ENCODE measurements around the gene TNFSF18. TPM values are rescaled to one million over a fixed set of nuclear protein-coding genes. Genes with fewer than 3 reads are reported as not detected.

The TNFSF18 gene
- total RNA-seq, 1 donor from 2014 or later: not detected

DNA sequence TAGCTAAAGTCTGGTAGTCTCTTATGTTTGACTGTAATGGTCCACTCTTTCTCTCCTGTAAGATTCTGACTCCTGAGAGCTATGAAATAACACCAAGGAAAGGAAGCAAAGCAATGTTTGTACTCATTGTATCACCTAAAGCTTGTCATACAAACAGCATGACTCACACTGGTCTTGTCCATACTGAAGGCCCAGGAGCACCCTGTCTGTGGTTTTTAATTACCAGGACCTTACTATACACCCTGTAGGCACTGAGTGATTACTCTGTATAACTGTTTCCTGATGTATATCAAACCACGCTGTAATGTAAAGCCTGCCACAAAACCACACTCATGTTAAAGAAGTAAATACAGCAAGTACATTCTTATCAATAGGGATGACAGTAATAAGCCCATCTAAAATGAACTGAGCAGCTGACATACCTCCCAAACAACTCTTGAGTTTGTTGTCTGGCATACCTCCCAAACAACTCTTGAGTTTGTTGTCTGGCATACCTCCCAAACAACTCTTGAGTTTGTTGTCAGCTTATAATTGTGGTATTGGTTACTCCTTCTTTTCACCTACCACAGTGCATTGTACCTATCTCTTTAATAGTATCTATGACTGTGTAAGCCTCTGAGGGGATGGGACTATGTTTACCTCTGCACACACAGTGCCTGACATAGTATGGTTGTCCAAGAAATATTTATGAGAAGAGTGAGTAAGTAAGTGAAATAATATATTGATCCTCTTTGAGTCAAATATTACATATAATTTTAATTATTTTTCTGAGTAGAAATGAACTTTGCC is 11.6 kb upstream of the TNFSF18 start:
- ATAC-seq (peak; percentile 49), DNase-seq (no peak)
- no peaks in the 10 kb centered on the region for H3K27me3 ChIP-seq
- no peak overlapping the region for H3K27ac ChIP-seq
- peaks cover 8% of the 10 kb centered on the region for H3K4me1 ChIP-seq
- intact Hi-C loops (cut with DNase I): no loop called here
- TF ChIP-seq, protein P1, sequence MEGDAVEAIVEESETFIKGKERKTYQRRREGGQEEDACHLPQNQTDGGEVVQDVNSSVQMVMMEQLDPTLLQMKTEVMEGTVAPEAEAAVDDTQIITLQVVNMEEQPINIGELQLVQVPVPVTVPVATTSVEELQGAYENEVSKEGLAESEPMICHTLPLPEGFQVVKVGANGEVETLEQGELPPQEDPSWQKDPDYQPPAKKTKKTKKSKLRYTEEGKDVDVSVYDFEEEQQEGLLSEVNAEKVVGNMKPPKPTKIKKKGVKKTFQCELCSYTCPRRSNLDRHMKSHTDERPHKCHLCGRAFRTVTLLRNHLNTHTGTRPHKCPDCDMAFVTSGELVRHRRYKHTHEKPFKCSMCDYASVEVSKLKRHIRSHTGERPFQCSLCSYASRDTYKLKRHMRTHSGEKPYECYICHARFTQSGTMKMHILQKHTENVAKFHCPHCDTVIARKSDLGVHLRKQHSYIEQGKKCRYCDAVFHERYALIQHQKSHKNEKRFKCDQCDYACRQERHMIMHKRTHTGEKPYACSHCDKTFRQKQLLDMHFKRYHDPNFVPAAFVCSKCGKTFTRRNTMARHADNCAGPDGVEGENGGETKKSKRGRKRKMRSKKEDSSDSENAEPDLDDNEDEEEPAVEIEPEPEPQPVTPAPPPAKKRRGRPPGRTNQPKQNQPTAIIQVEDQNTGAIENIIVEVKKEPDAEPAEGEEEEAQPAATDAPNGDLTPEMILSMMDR (IDR thresholded peaks at IDR 0.05): no peak
- no peak overlapping the region for H3K4me3 ChIP-seq
- no peaks in the 10 kb centered on the region for H3K36me3 ChIP-seq
- no peaks in the 10 kb centered on the region for H3K9me3 ChIP-seq

DNA sequence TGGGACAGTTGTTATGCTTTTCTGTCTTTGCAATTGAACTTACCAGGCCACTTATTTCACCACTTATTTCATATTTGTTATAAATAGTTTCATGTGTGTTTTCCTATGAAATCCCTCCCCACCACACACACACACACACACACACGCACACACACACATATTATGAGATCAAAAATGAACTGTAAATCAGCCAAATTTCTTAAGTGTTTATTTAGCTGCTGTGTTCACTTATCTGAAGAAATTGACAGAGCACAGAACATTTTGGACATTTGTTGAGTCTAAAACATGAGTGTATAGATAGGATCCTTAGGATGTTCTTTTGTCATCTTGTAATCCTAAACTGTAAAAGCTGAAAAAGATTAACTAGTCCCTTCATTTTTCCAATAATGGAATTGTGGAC is 7.8 kb upstream of the TNFSF18 start:
- ATAC-seq: no peak
- Histone ChIP-seq H3K27me3 (no peaks in the 10 kb centered on the region), H3K4me3 (no peak overlapping the region), H3K36me3 (no peaks in the 10 kb centered on the region), H3K27ac (no peak overlapping the region), H3K4me1 (peaks cover 3% of the 10 kb centered on the region), H3K9me3 (no peaks in the 10 kb centered on the region)
- TF ChIP-seq, protein P1 (IDR thresholded peaks at IDR 0.05): no peak
- intact Hi-C loops (cut with DNase I): no loop called here
- DNase-seq: no peak

DNA sequence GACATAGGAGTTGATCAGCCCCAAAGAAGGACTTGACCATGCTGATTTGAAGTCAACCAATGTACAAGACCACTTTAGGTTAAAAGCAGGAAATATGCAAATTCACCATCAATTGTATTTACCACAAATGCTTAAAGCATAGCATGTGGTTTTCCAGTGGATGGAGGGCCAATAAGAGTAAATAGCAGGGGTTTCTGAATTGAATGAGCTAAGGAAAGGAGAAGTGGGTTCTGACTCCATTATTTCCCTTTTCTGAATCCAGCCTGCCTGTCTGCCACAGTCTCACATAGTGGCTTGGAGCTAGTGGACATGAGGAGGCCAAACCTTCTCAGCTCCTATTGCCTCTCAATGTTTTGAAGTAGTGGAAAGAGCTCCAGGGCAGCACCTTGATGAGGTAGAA is 7.2 kb upstream of the TNFSF18 start:
- intact Hi-C loops (cut with DNase I): no loop called here
- no peak overlapping the region for H3K4me3 ChIP-seq
- no peak for ATAC-seq

DNA sequence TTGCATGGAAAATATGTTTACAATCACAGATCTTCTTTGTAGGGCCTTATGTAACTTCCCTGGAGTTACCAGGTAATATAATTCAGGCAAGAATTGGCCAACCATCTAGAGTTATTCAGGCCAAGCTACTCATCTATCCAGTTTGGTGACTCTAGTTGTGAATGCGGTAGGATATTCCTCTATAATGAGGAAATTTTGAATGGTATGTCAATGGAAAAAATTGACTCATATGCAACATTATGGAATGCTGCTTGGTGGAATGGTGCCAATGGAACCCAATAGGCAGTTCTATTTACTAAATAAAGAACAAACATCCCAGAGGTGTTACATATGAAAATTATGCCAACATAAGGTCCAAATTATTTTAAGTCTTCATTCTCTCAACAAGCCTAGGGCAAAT is 5.6 kb upstream of the TNFSF18 start:
- Histone ChIP-seq H3K4me1 (peaks cover 13% of the 10 kb centered on the region), H3K4me3 (no peak overlapping the region), H3K36me3 (no peaks in the 10 kb centered on the region), H3K27ac (no peak overlapping the region), H3K9me3 (no peaks in the 10 kb centered on the region), H3K27me3 (no peaks in the 10 kb centered on the region)
- DNase-seq: no peak
- intact Hi-C loops (cut with DNase I): no loop called here
- no peak for ATAC-seq
- TF ChIP-seq, protein P1 (IDR thresholded peaks at IDR 0.05): no peak

More for the DNA sequence above, 7.2 kb upstream of the TNFSF18 start:
- Histone ChIP-seq H3K4me1 (no peaks in the 10 kb centered on the region), H3K27me3 (no peaks in the 10 kb centered on the region), H3K36me3 (no peaks in the 10 kb centered on the region), H3K27ac (no peak overlapping the region), H3K9me3 (no peaks in the 10 kb centered on the region)
- DNase-seq: no peak
- TF ChIP-seq, protein P1 (IDR thresholded peaks at IDR 0.05): no peak

DNA sequence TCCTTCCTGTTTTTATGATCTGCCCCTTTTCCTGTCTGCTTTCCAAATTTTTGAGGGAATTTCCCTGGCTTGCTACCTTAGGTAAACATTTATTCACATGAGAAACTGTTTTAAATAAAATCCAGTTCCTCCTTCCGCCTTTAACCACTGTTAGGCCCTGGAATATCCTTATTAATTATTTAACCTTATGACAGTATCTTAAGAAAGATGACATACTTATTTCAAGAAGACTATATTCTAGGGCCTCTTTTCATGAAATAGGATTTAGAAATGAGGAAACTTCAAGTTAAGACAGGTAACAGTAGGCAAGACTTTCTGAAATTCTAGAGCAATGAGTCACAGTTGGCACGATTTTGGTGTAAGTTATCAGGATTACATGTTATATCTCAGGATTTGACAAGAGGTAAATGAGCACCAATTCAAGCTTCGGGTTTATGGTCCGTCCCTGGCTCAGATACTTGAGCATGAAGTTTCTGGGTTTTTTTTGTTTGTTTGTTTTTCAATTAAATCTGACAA is 2.0 kb upstream of the TNFSF18 start:
- peaks cover 22% of the 10 kb centered on the region for H3K4me1 ChIP-seq
- no peaks in the 10 kb centered on the region for H3K27me3 ChIP-seq
- no peak overlapping the region for H3K4me3 ChIP-seq
- H3K9me3 ChIP-seq: no peaks in the 10 kb centered on the region
- intact Hi-C loops (cut with DNase I): no loop called here
- no peaks in the 10 kb centered on the region for H3K36me3 ChIP-seq
- DNase-seq: no peak
- TF ChIP-seq, protein P1 (IDR thresholded peaks at IDR 0.05): no peak
- H3K27ac ChIP-seq: no peak overlapping the region
- ATAC-seq: no peak
